HFFc6 (cell line): ENCODE measurements around the gene GRAMD2A. TPM values are rescaled to one million over a fixed set of nuclear protein-coding genes. Genes with fewer than 3 reads are reported as not detected.

Experiments
- DNase-seq: peaks from one replicate; pipeline ENCODE4 v3.0.0-alpha.2; 2018
- H3K27ac Mint-ChIP-seq: 2 replicates; pipeline ENCODE4 v1.8.0; 2020; ENCODE audit warnings: mild to moderate bottlenecking, mixed read lengths
- H3K27me3 Mint-ChIP-seq: 2 replicates; pipeline ENCODE4 v1.8.0; 2021; ENCODE audit warnings: mild to moderate bottlenecking, moderate library complexity, mixed read lengths; ENCODE audit not compliant: insufficient read depth
- H3K36me3 Mint-ChIP-seq: 2 replicates; pipeline ENCODE4 v1.8.0; 2021; ENCODE audit warnings: low read depth, mixed read lengths
- H3K4me1 Mint-ChIP-seq: 2 replicates; pipeline ENCODE4 v1.8.0; 2020; ENCODE audit warnings: low read depth, mixed read lengths
- H3K4me3 Mint-ChIP-seq: 2 replicates; pipeline ENCODE4 v1.8.0; 2020; ENCODE audit warnings: mild to moderate bottlenecking, moderate library complexity, mixed read lengths
- H3K9me3 Mint-ChIP-seq: 2 replicates; pipeline ENCODE4 v1.8.0; 2020; ENCODE audit warnings: mild to moderate bottlenecking, mixed read lengths
- CTCF ChIP-seq: fragments of 200-600 bp; sonication (generic); IDR thresholded peaks from 2 replicates; pipeline ENCODE4 v1.5.0; 2021; ENCODE audit warnings: antibody characterized with exemption, mild to moderate bottlenecking
- total RNA-seq, 6 experiments: library from RNA; stranded (reverse); fragmentation: NEBNext Ultra II Directional; extraction: Animal tissue kit (Norgen Biotek cat#: 25700); gene quantifications; 2 replicates in 1 of 6; 3 replicates in 5 of 6; pipeline ENCODE4 v1.2.3, GENCODE V29; 2021

The GRAMD2A gene
- total RNA-seq, 6 experiments from 2014 or later, result 0.14 TPM; not detected in 5

GRCh38 chr15:72227192-72227586, 29.6 kb upstream of the GRAMD2A start:
- H3K36me3 Mint-ChIP-seq, result peaks cover 55% of the 10 kb centered on the region
- H3K4me1 Mint-ChIP-seq, result peaks cover 67% of the 10 kb centered on the region
- H3K4me3 Mint-ChIP-seq, result peak overlapping the region; percentile 99
- peak; percentile 86 for DNase-seq
- no peaks in the 10 kb centered on the region for H3K9me3 Mint-ChIP-seq
- H3K27me3 Mint-ChIP-seq, result peaks cover 15% of the 10 kb centered on the region
- peak overlapping the region; percentile 98 for H3K27ac Mint-ChIP-seq
- no peak for TF ChIP-seq CTCF

- H3K36me3 Mint-ChIP-seq, result peaks cover 76% of the 10 kb centered on the region
- peak overlapping the region; percentile 64 for H3K4me3 Mint-ChIP-seq
- H3K9me3 Mint-ChIP-seq, result no peaks in the 10 kb centered on the region
- H3K27me3 Mint-ChIP-seq, result peaks cover 6% of the 10 kb centered on the region; the same call in 1 of the 2 replicates
- peak overlapping the region; percentile 72 for H3K27ac Mint-ChIP-seq
- TF ChIP-seq CTCF, result no peak
- H3K4me1 Mint-ChIP-seq, result peaks cover 92% of the 10 kb centered on the region
- DNase-seq, result no peak
These were observed 25.7 kb upstream of the GRAMD2A start for GRCh38 chr15:72223278-72223677.

GRCh38 chr15:72222393-72222792, 24.8 kb upstream of the GRAMD2A start:
- peaks cover 71% of the 10 kb centered on the region for H3K36me3 Mint-ChIP-seq
- no peaks in the 10 kb centered on the region for H3K9me3 Mint-ChIP-seq
- no peak for TF ChIP-seq CTCF
- H3K27ac Mint-ChIP-seq, result peak overlapping the region; percentile 72
- peaks cover 93% of the 10 kb centered on the region for H3K4me1 Mint-ChIP-seq
- peak overlapping the region; percentile 64 for H3K4me3 Mint-ChIP-seq
- H3K27me3 Mint-ChIP-seq, result peaks cover 6% of the 10 kb centered on the region; the same call in 1 of the 2 replicates
- DNase-seq, result no peak

GRCh38 chr15:72220687-72221086, 23.1 kb upstream of the GRAMD2A start:
- Mint-ChIP-seq H3K9me3 (no peaks in the 10 kb centered on the region), H3K4me1 (peaks cover 84% of the 10 kb centered on the region), H3K4me3 (0 out of 2 replicates have a peak overlapping the region, but pooled peaks have one; percentile 13), H3K36me3 (peaks cover 66% of the 10 kb centered on the region), H3K27ac (peak overlapping the region; percentile 30), H3K27me3 (peaks cover 6% of the 10 kb centered on the region; the same call in 1 of the 2 replicates)
- no peak for TF ChIP-seq CTCF
- DNase-seq, result no peak

- H3K36me3 Mint-ChIP-seq, result peaks cover 55% of the 10 kb centered on the region
- no peak for TF ChIP-seq CTCF
- H3K4me3 Mint-ChIP-seq, result 0 out of 2 replicates have a peak overlapping the region, but pooled peaks have one; percentile 6
- no peak for DNase-seq
- peaks cover 54% of the 10 kb centered on the region for H3K4me1 Mint-ChIP-seq
- no peaks in the 10 kb centered on the region for H3K27me3 Mint-ChIP-seq
- H3K27ac Mint-ChIP-seq, result peak overlapping the region; percentile 86
- no peaks in the 10 kb centered on the region for H3K9me3 Mint-ChIP-seq
These were observed 19.6 kb upstream of the GRAMD2A start for GRCh38 chr15:72217216-72217615.
